GM23338 (cell line): ENCODE results near the gene CTDNEP1.

Experiments
- EZH2 ChIP-seq: fragments of 200-600 bp; sonication (generic); IDR thresholded peaks from one replicate; pipeline ENCODE4 v1.8.0; 2017; ENCODE audit warnings: antibody characterized with exemption, mild to moderate bottlenecking, low read depth; ENCODE audit not compliant: unreplicated experiment
- EZH2phosphoT487 ChIP-seq: fragments of 200-600 bp; sonication (generic); IDR thresholded peaks from one replicate; pipeline ENCODE4 v1.8.1; 2018; ENCODE audit warnings: antibody characterized with exemption; ENCODE audit not compliant: unreplicated experiment
- POLR2AphosphoS5 ChIP-seq: IDR thresholded peaks from 2 replicates; pipeline ENCODE4 v1.6.1; 2016; ENCODE audit warnings: antibody characterized with exemption, low read depth
- STAT1 ChIP-seq: IDR thresholded peaks from one replicate; pipeline ENCODE4 v1.6.1; 2016; ENCODE audit warnings: antibody characterized with exemption; ENCODE audit not compliant: unreplicated experiment
- ZNF114 ChIP-seq: fragments of 250-450 bp; sonication (Bioruptor Pico); IDR thresholded peaks from 2 replicates; pipeline ENCODE4 v1.5.0; 2020; ENCODE audit warnings: mild to moderate bottlenecking, moderate library complexity
- TF ChIP-seq, protein P1 (sequence below), 2 experiments: fragments of 200-600 bp in 1 of 2; sonication (generic) in 1 of 2; conservative IDR thresholded peaks; 2 replicates each; pipeline versions ENCODE4 v1.5.1 to v1.6.1; 2016 to 2017; ENCODE audit warnings: antibody characterized with exemption in 2 of 2, low read depth in 2 of 2, mild to moderate bottlenecking in 2 of 2, moderate library complexity in 1 of 2
- TF ChIP-seq, protein P2 (sequence below): IDR thresholded peaks from one replicate; pipeline ENCODE4 v1.6.1; 2018; ENCODE audit warnings: antibody characterized with exemption; ENCODE audit not compliant: unreplicated experiment

DNA sequence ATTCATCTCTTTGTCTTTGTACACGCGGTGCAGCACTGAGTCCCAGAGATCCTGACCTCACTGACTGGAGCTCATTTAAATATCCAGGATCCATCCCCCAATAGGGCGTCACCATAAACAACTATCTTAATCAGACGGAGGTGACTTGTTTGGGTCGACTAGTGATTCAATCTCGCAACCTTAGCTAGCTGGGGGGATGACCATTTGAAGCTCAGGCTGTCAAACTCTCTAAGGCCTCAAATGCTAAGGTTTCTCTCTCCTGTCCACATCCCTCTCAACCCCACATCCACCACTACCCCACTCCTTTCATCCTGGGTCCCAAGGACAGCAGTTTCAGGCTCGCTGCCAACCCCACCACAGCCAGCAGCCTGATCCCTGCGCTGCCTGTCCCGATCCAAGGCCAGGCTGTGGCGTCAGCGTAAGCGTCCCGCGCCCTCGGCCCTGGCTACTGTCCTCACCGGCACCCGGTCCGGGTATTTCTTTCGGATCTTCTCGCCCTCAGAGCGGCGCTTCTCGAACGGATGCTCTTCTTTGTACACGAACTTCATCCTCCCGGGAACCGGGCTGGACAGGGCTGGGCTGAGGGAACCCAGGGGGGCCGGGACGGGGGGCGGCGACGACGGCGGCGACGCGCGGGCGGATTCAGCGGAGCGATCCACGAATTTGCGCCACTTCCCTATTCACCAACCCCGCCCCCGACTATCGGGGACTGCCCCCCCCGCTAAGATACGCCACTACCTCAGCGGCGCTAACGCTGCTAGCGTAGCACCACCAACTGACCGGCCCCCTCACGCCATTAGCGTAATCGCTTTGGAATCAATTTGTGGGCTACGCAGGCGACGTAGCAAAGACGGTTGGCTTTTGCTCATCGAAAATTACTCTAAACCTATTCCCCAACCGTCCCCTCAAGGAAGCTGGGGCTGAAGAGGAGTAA is 9.5 kb downstream of the CTDNEP1 start, which contains the start of gene GABARAP:
- TF ChIP-seq, protein P1, sequence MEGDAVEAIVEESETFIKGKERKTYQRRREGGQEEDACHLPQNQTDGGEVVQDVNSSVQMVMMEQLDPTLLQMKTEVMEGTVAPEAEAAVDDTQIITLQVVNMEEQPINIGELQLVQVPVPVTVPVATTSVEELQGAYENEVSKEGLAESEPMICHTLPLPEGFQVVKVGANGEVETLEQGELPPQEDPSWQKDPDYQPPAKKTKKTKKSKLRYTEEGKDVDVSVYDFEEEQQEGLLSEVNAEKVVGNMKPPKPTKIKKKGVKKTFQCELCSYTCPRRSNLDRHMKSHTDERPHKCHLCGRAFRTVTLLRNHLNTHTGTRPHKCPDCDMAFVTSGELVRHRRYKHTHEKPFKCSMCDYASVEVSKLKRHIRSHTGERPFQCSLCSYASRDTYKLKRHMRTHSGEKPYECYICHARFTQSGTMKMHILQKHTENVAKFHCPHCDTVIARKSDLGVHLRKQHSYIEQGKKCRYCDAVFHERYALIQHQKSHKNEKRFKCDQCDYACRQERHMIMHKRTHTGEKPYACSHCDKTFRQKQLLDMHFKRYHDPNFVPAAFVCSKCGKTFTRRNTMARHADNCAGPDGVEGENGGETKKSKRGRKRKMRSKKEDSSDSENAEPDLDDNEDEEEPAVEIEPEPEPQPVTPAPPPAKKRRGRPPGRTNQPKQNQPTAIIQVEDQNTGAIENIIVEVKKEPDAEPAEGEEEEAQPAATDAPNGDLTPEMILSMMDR (conservative IDR thresholded peaks at IDR 0.05; ENCODE audit: low read depth in 2 of 2): no peak
- TF ChIP-seq ZNF114 (CRISPR knock-in tag) (no peak), POLR2AphosphoS5 (0 out of 2 replicates have a peak, but pooled peaks have one; percentile 17), EZH2phosphoT487 (no peak), EZH2 (no peak), STAT1 (no peak)
- TF ChIP-seq, protein P2, sequence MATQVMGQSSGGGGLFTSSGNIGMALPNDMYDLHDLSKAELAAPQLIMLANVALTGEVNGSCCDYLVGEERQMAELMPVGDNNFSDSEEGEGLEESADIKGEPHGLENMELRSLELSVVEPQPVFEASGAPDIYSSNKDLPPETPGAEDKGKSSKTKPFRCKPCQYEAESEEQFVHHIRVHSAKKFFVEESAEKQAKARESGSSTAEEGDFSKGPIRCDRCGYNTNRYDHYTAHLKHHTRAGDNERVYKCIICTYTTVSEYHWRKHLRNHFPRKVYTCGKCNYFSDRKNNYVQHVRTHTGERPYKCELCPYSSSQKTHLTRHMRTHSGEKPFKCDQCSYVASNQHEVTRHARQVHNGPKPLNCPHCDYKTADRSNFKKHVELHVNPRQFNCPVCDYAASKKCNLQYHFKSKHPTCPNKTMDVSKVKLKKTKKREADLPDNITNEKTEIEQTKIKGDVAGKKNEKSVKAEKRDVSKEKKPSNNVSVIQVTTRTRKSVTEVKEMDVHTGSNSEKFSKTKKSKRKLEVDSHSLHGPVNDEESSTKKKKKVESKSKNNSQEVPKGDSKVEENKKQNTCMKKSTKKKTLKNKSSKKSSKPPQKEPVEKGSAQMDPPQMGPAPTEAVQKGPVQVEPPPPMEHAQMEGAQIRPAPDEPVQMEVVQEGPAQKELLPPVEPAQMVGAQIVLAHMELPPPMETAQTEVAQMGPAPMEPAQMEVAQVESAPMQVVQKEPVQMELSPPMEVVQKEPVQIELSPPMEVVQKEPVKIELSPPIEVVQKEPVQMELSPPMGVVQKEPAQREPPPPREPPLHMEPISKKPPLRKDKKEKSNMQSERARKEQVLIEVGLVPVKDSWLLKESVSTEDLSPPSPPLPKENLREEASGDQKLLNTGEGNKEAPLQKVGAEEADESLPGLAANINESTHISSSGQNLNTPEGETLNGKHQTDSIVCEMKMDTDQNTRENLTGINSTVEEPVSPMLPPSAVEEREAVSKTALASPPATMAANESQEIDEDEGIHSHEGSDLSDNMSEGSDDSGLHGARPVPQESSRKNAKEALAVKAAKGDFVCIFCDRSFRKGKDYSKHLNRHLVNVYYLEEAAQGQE: no peak
